HG03060 (cell line): ENCODE measurements around the gene PEMT.

Source experiments
- ATAC-seq: cut with Tn5 transposase; IDR thresholded peaks from one replicate; pipeline ENCODE4 v1.9.1; 2021; ENCODE audit warnings: low read depth, moderate number of reproducible peaks; ENCODE audit not compliant: unreplicated experiment

The PEMT gene

DNA sequence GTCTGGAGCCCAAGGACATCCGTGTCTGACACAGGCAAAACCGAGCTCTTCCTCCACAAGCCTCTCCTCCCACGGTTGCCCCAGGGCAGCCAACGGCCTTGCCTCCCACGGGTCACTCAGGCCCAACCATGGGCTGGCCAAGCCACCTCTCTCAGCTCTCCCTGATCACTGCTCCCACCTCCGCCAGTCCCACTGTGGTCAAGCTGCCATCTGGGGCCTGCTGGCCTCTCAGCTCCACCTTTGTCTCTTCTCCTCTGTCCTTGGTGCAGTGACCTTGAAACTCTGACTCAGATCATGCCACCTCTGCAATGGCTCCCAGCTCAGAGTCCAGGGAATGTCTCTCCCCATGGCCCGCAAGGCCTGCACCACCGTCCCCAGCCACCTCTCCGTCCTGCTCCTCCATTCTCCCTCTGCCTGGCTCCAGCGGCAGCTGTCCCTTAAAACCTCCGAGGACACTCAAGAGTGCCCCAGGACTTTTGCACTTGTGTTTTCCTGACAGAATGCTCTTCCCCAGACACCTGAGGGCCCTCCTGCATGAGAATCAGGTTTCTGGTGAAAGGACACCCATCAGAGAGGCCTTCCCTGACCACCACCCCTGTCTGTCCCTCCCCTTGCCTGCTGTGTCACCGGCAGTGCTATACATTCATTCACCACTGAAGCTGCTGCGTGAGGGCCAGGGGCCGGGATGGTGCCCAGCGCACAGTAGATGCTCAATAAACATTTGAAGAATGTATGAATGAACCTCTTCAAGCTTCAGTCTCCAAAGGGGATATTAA lies 19.3 kb downstream of the PEMT start:
- ATAC-seq = no peak

DNA sequence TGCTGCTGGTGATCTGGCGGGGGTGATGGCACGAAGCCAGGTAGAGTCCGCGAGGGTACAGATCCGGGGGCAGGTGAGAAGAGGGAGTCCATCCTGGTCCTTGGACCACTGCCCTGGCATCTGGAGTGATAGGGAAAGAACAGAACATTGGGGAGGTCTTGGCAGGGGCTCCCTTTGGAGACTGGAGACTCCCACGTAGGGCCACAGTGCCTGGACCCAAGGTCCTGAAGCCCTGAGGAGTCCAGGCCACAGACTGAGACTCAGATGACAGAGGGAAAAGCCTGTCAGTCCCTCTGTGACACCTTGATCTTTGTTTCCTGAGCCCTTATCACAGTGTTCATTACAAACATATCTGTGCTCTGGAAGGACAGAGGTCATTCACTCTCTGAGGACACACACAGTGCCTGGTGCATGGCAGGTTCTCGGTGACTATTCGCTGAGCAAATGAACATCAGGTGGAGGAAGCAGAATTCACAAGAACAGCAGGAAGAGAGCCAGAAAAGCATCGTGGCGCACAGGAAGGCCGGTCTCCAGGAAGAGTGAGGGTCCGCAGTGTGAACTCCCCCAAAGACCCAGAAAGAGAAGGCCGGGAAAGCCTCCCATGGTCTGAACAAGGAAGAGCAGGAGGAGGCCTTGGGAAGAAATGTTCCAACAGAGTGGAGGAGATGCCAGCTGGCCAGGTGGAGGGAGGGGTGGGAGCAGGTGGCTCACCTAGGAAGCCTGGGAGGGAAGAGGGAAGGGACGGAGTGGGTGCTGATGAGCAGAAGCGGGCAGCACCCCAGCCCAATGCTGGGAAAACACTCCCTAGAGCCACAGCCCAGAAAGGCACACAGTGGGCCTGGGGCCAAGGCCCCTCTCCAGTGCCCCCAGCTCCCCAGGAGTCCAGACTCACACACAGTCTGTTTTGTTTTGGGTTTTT lies 20.5 kb downstream of the PEMT start:
- no peak for ATAC-seq

DNA sequence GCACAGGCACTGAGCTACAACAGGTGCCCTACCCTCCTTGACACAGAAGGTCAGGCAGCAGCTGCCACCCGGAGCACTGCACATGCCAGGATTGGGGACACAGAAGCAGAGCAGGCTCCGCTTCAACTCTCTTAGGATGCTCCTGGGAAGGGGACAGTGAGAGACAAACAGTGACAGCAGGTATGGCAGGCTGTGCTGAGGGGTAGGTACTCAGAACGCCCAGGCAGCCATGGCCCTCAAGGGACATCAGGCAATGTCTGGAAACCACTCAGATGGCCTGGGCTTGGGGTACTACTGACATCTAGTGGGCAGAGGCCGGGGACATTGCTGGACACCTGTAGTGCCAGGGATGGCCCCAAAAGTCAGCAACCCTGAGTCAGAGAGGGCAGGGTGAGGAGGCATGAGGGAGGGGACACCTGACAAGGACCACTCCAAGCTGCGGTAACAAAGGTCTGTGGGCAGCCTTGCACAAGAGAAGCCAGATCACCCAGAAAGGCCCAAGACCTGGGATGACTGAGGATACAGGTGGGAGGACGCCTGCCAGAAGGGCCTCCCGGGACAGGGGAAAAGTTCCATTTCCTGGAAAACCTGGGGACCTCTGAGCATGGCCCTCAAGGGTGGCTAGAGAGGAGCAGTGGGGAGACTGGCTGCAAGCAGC lies 21.2 kb downstream of the PEMT start:
- ATAC-seq = no peak

DNA sequence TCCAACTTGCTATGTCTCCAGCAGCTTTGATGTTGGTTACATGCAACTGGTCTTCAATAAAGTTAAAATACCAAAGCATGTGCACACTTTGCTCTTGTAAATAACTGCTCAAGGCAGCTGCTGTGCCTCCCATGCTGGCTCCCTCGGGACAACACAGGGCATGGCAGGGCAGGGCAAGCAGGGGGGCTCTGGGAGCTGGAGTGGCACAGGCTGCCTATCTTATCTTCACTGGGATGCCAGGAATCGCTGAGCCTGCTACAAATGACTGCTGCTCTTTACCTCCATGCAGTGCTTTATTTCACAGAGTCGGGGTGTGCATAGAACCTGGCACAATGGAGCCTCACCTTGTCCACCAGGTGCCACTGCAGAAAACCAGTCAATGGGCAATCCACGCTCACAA lies 21.8 kb downstream of the PEMT start:
- no peak for ATAC-seq

DNA sequence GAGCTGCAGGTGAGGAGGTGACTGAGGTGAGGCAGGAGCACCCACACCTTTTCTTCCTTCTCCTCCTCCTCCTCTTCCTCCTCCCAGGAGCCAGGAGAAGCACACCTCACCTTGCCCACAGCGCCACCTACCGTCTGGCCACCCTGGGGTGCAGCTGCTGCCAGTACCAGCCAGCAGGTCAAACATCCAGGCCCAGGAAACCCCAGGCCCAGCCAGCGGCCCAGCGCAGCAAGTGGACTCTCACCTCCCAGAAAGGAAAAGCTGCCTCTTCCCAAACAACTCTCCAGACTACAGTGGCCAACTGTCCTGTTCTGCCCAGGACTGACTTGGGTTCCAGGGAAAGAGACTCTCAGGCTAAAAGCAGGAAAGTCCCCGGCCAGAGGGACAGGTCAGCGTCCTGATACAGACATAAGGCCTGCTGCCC lies 22.7 kb downstream of the PEMT start:
- no peak for ATAC-seq

DNA sequence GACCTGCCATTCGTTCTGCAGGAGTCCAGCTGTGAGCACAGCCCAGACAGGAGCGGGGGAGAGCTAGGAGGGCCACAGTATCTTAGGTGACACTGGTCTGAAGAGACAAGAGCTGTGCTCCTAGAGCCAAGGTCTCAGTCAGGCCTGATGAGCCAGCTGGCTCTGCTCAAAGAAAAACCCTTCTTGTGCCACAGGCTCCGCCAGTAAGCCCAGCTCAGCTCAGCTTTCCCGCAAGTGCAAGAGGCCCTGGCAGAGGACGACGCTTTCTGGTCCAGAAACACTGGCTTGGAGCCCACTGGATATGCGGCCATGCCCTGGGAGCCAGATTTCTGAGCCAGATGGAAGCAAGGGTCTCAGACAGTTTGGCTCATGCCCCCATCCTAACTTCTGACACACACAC lies 23.9 kb downstream of the PEMT start:
- ATAC-seq = no peak

- no peak for ATAC-seq
Measured at GRCh38 chr17:17566896-17567513, 24.5 kb downstream of the PEMT start.

- no peak for ATAC-seq
Measured at GRCh38 chr17:17565471-17566339, 25.8 kb downstream of the PEMT start.

GRCh38 chr17:17564896-17565295 lies 26.6 kb downstream of the PEMT start:
- ATAC-seq = no peak

DNA sequence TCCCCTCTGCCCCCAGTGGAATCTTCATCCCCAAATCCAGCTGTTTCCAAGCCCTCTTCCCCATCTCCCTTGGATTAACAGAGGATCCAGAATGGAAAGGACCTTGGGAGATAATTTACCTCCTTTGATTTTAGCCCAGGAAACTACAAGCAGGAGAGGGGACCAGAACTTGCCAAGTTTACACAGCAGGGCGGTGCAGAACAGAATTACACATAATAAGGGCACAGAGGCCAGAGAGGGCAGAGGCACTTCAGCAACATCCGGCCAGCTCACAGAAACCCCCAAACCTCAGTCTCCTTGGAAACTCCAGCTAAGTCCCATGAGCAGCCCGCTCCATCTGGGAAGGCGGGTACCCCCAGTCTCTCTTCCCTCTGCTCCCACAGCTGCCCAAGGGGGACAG lies 27.2 kb downstream of the PEMT start:
- no peak for ATAC-seq

DNA sequence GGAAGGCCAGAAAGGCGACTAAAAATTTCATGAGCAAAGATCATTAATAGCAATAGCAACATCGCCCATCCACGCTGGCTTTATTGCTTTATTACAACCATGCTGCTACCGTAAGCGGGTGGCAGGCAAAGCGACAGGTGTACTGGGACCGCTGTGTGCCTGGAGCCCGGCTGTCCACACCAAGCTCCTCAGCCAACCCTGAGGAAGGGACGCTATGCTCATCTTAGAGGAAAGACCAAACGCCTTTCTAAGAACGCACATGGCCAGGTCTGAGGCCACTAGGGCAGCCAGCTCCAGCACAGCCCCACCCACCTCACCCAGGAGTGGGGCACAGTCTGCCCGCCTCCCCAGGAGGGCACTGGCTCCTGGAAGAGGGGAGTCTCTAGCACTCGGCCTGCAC lies 28.0 kb downstream of the PEMT start:
- no peak for ATAC-seq

- no peak for ATAC-seq
Measured at GRCh38 chr17:17562146-17562511, 29.4 kb downstream of the PEMT start.

DNA sequence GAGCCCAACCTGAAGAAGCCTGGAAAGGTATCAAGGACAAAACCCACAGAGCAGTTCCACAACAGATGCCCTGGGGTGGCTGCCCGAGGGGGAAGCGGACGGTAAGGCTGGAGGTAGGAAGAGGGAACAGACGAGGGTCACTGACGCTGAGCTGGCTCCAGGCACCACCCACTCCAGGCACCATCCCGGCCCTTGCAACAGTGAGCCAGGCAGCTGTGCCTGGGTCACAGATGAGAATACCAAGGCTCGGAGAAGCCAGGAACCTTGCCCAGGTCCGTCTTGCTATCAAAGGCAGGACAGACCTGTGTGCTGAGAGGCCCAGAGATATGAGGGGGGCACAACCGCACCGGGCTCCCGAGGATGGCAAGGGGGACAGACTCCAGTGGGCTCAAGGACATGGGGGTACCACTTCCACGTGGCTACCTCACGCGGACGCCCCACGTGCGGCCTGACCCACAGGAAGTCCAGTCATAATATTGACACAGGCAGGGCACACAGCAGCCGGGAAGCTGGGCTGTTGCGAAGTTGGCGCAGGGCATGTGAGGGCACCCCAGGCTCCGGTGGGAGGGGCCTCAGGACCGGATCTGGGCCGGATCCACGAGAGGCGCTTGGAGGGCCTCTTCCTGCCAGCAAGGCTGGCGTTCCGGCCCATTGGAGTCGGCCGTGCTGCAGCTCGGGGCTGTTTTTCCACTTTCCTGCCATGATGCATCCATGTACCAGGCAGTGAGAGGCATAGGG lies 29.9 kb downstream of the PEMT start:
- no peak for ATAC-seq

GRCh38 chr17:17560975-17561374 lies 30.5 kb downstream of the PEMT start:
- no peak for ATAC-seq

DNA sequence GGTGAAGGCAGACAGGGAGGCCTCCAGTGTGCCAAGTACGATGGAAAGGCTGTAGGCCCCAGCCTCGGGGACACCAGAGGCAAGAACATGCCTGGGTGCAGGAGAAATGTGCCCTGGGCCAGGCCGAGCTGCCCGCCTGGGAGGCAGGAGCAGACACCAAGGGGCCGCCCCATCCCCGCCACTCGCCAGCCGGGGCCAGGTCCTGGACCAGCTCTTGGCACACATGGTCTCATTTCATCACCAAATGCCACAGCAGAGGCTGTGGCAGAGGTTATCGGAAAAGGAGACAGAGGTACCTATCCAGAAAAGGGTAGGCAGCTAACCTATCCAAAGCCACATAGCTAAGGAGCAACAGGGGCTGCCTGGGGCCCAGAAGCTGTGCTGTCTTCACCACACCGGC lies 31.3 kb downstream of the PEMT start:
- no peak for ATAC-seq

- no peak for ATAC-seq
Measured at GRCh38 chr17:17559164-17559563, 32.3 kb downstream of the PEMT start.

DNA sequence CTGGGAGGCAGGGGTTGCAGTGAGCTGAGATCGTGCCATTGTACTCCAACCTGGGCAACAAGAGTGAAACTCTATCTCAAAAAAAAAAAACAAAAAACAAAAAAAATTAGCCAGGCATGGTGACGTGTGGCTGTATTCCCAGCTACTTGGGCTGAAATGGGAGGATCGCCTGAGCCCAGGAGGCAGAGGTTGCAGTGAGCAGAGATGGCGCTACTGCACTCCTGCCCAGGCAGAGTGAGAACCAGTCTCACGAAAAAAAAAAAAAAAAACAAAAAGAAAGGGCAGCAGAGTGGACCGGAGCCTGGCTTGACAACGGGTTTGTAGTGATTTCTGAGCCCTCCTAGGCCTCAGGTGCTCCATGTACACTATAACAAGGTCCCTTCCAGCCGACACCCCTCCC lies 33.1 kb downstream of the PEMT start:
- ATAC-seq = no peak

GRCh38 chr17:17557796-17558195 lies 33.7 kb downstream of the PEMT start:
- no peak for ATAC-seq

- ATAC-seq = no peak
Measured at GRCh38 chr17:17556671-17557070, 34.8 kb downstream of the PEMT start.
